Measurements from ENCODE around the gene HS2ST1.

DNA sequence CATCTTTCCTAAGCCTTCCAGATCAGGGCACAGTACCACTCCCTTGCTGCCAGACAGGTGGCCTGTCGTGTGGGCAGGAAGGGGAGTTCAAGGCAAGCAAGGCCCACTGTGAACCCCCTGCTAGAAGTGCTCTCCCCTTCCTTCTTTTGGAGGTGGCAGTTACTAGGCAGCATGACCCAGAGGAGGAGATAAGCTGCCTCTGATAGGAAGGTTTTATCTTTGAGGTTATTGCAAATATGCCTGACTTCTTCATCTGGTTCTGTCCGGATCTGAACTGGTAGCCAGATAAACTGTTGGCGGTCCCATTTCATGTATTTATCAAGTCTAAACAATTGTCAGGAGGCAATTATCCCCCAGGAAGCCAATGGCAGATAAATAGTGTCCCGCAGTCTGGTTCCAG lies 216.0 kb downstream of the HS2ST1 start:
- TF ChIP-seq, protein P1, sequence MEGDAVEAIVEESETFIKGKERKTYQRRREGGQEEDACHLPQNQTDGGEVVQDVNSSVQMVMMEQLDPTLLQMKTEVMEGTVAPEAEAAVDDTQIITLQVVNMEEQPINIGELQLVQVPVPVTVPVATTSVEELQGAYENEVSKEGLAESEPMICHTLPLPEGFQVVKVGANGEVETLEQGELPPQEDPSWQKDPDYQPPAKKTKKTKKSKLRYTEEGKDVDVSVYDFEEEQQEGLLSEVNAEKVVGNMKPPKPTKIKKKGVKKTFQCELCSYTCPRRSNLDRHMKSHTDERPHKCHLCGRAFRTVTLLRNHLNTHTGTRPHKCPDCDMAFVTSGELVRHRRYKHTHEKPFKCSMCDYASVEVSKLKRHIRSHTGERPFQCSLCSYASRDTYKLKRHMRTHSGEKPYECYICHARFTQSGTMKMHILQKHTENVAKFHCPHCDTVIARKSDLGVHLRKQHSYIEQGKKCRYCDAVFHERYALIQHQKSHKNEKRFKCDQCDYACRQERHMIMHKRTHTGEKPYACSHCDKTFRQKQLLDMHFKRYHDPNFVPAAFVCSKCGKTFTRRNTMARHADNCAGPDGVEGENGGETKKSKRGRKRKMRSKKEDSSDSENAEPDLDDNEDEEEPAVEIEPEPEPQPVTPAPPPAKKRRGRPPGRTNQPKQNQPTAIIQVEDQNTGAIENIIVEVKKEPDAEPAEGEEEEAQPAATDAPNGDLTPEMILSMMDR (IDR thresholded peaks at IDR 0.05): no peak
- TF ChIP-seq POLR2AphosphoS5 (IDR thresholded peaks at IDR 0.05): no peak

All from breast epithelium (tissue), 3 donors.